Upper lobe of left lung (tissue), 4 donors: ENCODE measurements around the gene MAVS.

ENCODE experiments used
- CTCF ChIP-seq, 6 experiments: fragments of 450-650 bp in 4 of 6; fragments of 200-600 bp in 2 of 6; sonication (generic) in 2 of 6; IDR thresholded peaks; one replicate each; pipeline ENCODE4 v1.5.1; 2016 to 2019; ENCODE audit warnings: antibody characterized with exemption in 6 of 6
- EP300 ChIP-seq, 4 donors: sonication (generic); formaldehyde crosslinking; IDR thresholded peaks; one replicate each; pipeline ENCODE4 v1.5.1; 2017; ENCODE audit warnings: antibody characterized with exemption in 4 of 4, control low read depth in 2 of 4
- POLR2A ChIP-seq, 4 donors: fragments of 450-650 bp; IDR thresholded peaks; one replicate each; pipeline ENCODE4 v1.5.1; 2016 to 2017; ENCODE audit warnings: antibody characterized with exemption in 4 of 4, mild to moderate bottlenecking in 2 of 4
- POLR2AphosphoS5 ChIP-seq, 2 donors: sonication (generic); formaldehyde crosslinking; IDR thresholded peaks; one replicate each; pipeline ENCODE4 v1.5.1; 2017; ENCODE audit warnings: antibody characterized with exemption in 2 of 2

- TF ChIP-seq CTCF (IDR thresholded peaks at IDR 0.05) (no peak), POLR2AphosphoS5 (IDR thresholded peaks at IDR 0.05) (no peak), EP300 (IDR thresholded peaks at IDR 0.05) (no peak), POLR2A (IDR thresholded peaks at IDR 0.05) (no peak)
Observed at GRCh38 chr20:3842348-3842930, 4.2 kb upstream of the MAVS start.
